Measurements from ENCODE around the gene KRTAP21-1.

- TF ChIP-seq, protein P1, sequence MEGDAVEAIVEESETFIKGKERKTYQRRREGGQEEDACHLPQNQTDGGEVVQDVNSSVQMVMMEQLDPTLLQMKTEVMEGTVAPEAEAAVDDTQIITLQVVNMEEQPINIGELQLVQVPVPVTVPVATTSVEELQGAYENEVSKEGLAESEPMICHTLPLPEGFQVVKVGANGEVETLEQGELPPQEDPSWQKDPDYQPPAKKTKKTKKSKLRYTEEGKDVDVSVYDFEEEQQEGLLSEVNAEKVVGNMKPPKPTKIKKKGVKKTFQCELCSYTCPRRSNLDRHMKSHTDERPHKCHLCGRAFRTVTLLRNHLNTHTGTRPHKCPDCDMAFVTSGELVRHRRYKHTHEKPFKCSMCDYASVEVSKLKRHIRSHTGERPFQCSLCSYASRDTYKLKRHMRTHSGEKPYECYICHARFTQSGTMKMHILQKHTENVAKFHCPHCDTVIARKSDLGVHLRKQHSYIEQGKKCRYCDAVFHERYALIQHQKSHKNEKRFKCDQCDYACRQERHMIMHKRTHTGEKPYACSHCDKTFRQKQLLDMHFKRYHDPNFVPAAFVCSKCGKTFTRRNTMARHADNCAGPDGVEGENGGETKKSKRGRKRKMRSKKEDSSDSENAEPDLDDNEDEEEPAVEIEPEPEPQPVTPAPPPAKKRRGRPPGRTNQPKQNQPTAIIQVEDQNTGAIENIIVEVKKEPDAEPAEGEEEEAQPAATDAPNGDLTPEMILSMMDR (IDR thresholded peaks at IDR 0.05) = no peak
- TF ChIP-seq EP300 (IDR thresholded peaks at IDR 0.05) = no peak
Observed at GRCh38 chr21:30769724-30770431, 14.7 kb upstream of the KRTAP21-1 start.
